ENCODE measurements around the gene ARHGAP26.

The ARHGAP26 gene

GRCh38 chr5:143017992-143018391, 247.8 kb downstream of the ARHGAP26 start:
- TF ChIP-seq SIN3A (IDR thresholded peaks at IDR 0.05; ENCODE audit: borderline replicate concordance, insufficient read depth, low read length) (no peak), FOXP2 (optimal IDR thresholded peaks at IDR 0.05; ENCODE audit: borderline replicate concordance, extremely low read depth, extremely low read length, insufficient read depth) (no peak), POLR2AphosphoS5 (IDR thresholded peaks at IDR 0.05; ENCODE audit: low read depth, low read length) (no peak), REST (IDR thresholded peaks at IDR 0.05; ENCODE audit: insufficient read depth in 1 of 2, low read depth in 2 of 2, low read length in 2 of 2) (no peak), TAF1 (IDR thresholded peaks at IDR 0.05; ENCODE audit: borderline replicate concordance, insufficient read depth, low read length) (no peak)

GRCh38 chr5:143019157-143019556, 249.0 kb downstream of the ARHGAP26 start:
- TF ChIP-seq SIN3A (IDR thresholded peaks at IDR 0.05; ENCODE audit: borderline replicate concordance, insufficient read depth, low read length): no peak
- no peak for TF ChIP-seq POLR2AphosphoS5 (IDR thresholded peaks at IDR 0.05; ENCODE audit: low read depth, low read length)
- no peak for TF ChIP-seq REST (IDR thresholded peaks at IDR 0.05; ENCODE audit: insufficient read depth in 1 of 2, low read depth in 2 of 2, low read length in 2 of 2)
- no peak for TF ChIP-seq TAF1 (IDR thresholded peaks at IDR 0.05; ENCODE audit: borderline replicate concordance, insufficient read depth, low read length)
- no peak for TF ChIP-seq FOXP2 (optimal IDR thresholded peaks at IDR 0.05; ENCODE audit: borderline replicate concordance, extremely low read depth, extremely low read length, insufficient read depth)

GRCh38 chr5:143019614-143020515, 249.7 kb downstream of the ARHGAP26 start:
- TF ChIP-seq POLR2AphosphoS5 (IDR thresholded peaks at IDR 0.05; ENCODE audit: low read depth, low read length): no peak
- no peak for TF ChIP-seq SIN3A (IDR thresholded peaks at IDR 0.05; ENCODE audit: borderline replicate concordance, insufficient read depth, low read length)
- TF ChIP-seq REST (IDR thresholded peaks at IDR 0.05; ENCODE audit: insufficient read depth in 1 of 2, low read depth in 2 of 2, low read length in 2 of 2): no peak
- no peak for TF ChIP-seq FOXP2 (optimal IDR thresholded peaks at IDR 0.05; ENCODE audit: borderline replicate concordance, extremely low read depth, extremely low read length, insufficient read depth)
- TF ChIP-seq TAF1 (IDR thresholded peaks at IDR 0.05; ENCODE audit: borderline replicate concordance, insufficient read depth, low read length): no peak

GRCh38 chr5:143021595-143021994, 251.4 kb downstream of the ARHGAP26 start:
- TF ChIP-seq TAF1 (IDR thresholded peaks at IDR 0.05; ENCODE audit: borderline replicate concordance, insufficient read depth, low read length): no peak
- no peak for TF ChIP-seq POLR2AphosphoS5 (IDR thresholded peaks at IDR 0.05; ENCODE audit: low read depth, low read length)
- TF ChIP-seq SIN3A (IDR thresholded peaks at IDR 0.05; ENCODE audit: borderline replicate concordance, insufficient read depth, low read length): no peak
- TF ChIP-seq REST (IDR thresholded peaks at IDR 0.05; ENCODE audit: insufficient read depth in 1 of 2, low read depth in 2 of 2, low read length in 2 of 2): no peak
- no peak for TF ChIP-seq FOXP2 (optimal IDR thresholded peaks at IDR 0.05; ENCODE audit: borderline replicate concordance, extremely low read depth, extremely low read length, insufficient read depth)

Data from PFSK-1 (cell line).